MG63 (cell line): ENCODE results near the gene MAP1LC3B. TPM values are rescaled to one million over a fixed set of nuclear protein-coding genes. Genes with fewer than 3 reads are reported as not detected.

Source experiments
- DNase-seq: peaks from one replicate; pipeline ENCODE4 v3.0.0-alpha.2; 2020
- H3K27me3 ChIP-seq: fragments of 250-450 bp; sonication (Bioruptor Pico); 2 replicates; pipeline ENCODE4 v1.5.1; 2020; ENCODE audit warnings: mild to moderate bottlenecking, moderate library complexity
- H3K36me3 ChIP-seq: fragments of 250-450 bp; sonication (Bioruptor Pico); 2 replicates; pipeline ENCODE4 v1.5.1; 2020; ENCODE audit warnings: mild to moderate bottlenecking, moderate library complexity
- H3K4me3 ChIP-seq: fragments of 250-450 bp; sonication (Bioruptor Pico); 2 replicates; pipeline ENCODE4 v1.5.1; 2020; ENCODE audit warnings: mild to moderate bottlenecking, moderate library complexity
- H3K9me3 ChIP-seq: fragments of 250-450 bp; sonication (Bioruptor Pico); 2 replicates; pipeline ENCODE4 v1.5.1; 2020; ENCODE audit warnings: mild to moderate bottlenecking, moderate library complexity
- total RNA-seq: library from RNA; depleted of rRNA; stranded (reverse); fragments of >200 nt; shearing (Covaris generic); gene quantifications from 2 replicates; pipeline ENCODE4 v1.2.3, GENCODE V29; 2014; ENCODE audit warnings: low replicate concordance; rRNA removed

The MAP1LC3B gene
- 7.9 and 16.0 TPM in 2 replicates for total RNA-seq

DNA sequence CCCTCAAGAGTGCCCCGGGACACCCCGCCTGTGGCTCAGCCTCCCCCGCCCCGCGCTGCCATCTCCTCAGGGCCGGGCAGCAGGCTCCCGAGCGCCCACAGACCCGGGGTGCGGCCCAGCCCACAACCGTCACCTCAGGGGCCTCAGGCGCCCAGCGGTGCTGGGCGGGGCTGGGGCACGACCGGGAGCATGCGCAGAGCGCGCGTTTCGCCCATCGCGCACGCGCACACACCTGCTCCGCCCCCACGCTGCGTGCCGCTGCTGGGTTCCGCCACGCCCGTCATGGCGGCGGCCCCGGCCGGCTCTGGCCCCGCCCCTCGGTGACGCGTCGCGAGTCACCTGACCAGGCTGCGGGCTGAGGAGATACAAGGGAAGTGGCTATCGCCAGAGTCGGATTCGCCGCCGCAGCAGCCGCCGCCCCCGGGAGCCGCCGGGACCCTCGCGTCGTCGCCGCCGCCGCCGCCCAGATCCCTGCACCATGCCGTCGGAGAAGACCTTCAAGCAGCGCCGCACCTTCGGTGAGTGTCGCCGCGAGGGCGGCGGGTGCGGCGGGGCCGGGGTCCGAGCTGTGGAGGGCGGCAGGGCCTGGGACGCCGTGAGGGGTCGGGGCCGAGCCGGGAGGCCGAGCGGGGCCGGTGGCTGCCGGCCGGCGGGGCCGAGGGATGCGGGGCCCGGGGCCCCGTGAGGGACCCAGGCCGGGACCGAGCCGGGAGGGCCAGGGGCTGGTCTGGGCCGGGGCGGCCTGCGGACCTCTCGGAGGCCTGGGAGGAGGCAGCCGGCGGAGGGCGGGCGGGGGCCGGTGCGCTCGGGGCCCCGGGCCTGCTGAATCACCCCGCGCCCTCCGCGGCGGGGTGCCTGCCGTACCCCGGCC is at the start of gene MAP1LC3B:
MAP1LC3B (plus strand) TSS at position 387 of the 871 bp plus-strand sequence; CDS start at position 479, 92 bp downstream.
- H3K9me3 ChIP-seq = no peaks in the 10 kb centered on the region
- H3K27me3 ChIP-seq = no peaks in the 10 kb centered on the region
- peak; percentile 87 for DNase-seq
- H3K36me3 ChIP-seq = no peaks in the 10 kb centered on the region
- peak within 1 kb of the TSS; percentile 56 for H3K4me3 ChIP-seq

GRCh38 chr16:87342504-87342903 is 49.6 kb upstream of the MAP1LC3B start:
- Histone ChIP-seq H3K9me3 (no peaks in the 10 kb centered on the region), H3K36me3 (no peaks in the 10 kb centered on the region; the same call in 1 of the 2 replicates), H3K4me3 (no peak overlapping the region), H3K27me3 (no peaks in the 10 kb centered on the region)
- DNase-seq = no peak

GRCh38 chr16:87342978-87343752 is 49.0 kb upstream of the MAP1LC3B start:
- H3K4me3 ChIP-seq = no peak overlapping the region
- no peaks in the 10 kb centered on the region; the same call in 1 of the 2 replicates for H3K36me3 ChIP-seq
- H3K27me3 ChIP-seq = no peaks in the 10 kb centered on the region
- no peaks in the 10 kb centered on the region for H3K9me3 ChIP-seq
- DNase-seq = no peak

DNA sequence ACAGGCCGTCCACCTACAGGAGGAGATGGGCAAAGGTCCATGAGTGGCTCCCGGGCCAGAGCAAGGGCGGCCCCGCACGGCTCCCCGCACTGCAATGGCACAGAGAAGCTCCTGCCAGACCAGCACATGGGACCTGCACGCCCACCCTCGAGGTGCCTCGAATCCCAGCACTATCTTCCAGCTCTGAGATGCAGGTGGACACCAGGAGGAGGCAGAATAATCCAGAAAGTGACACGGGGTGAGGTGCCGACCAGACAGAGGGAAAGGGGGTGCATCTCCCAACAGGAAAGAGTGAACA is 48.4 kb upstream of the MAP1LC3B start:
- Histone ChIP-seq H3K4me3 (no peak overlapping the region), H3K9me3 (no peaks in the 10 kb centered on the region), H3K36me3 (no peaks in the 10 kb centered on the region; the same call in 1 of the 2 replicates), H3K27me3 (no peaks in the 10 kb centered on the region)
- DNase-seq = no peak

DNA sequence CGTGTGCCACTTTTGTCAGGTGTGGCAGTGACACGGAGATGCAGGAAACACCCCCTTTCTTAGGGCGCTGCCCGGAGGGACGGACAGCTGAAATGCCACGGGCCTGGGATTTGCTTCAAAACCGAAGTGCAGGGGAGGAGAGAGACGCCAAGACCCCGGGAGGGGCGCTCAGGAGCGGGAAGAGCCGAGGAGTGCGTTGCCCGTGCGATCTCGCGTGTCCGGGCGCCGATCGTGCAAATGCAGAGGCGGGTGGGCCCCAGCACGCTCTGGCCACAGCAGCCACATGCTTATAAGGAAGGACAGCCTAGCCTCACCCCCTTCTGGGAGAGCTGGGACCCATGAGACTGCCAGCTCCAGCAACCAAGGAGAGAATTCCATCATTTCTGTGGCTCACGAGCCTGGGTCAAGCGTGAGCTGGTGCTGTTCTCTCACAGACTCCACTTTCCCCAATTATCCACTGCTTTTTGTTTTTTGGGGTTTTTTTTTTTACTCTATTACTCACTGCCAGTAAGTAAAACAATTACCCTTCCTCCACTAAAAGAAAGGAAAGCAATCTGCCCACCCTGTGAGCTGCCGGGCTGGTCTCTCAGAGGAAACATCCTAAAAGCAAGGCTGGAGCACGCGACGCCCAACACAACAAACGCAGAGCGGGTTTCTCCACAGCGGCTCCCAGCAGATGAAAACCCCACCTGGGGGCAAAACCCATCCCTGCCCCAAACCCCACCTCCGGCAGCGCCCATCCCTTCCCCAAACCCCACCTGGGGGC is 47.8 kb upstream of the MAP1LC3B start:
- no peak for DNase-seq
- no peaks in the 10 kb centered on the region; the same call in 1 of the 2 replicates for H3K36me3 ChIP-seq

GRCh38 chr16:87344931-87345631 is 47.1 kb upstream of the MAP1LC3B start:
- no peaks in the 10 kb centered on the region for H3K9me3 ChIP-seq
- no peak for DNase-seq
- no peak overlapping the region for H3K4me3 ChIP-seq
- no peaks in the 10 kb centered on the region for H3K36me3 ChIP-seq
- no peaks in the 10 kb centered on the region for H3K27me3 ChIP-seq

More for the DNA sequence above, 47.8 kb upstream of the MAP1LC3B start:
- Histone ChIP-seq H3K9me3 (no peaks in the 10 kb centered on the region), H3K4me3 (no peak overlapping the region), H3K27me3 (no peaks in the 10 kb centered on the region)

DNA sequence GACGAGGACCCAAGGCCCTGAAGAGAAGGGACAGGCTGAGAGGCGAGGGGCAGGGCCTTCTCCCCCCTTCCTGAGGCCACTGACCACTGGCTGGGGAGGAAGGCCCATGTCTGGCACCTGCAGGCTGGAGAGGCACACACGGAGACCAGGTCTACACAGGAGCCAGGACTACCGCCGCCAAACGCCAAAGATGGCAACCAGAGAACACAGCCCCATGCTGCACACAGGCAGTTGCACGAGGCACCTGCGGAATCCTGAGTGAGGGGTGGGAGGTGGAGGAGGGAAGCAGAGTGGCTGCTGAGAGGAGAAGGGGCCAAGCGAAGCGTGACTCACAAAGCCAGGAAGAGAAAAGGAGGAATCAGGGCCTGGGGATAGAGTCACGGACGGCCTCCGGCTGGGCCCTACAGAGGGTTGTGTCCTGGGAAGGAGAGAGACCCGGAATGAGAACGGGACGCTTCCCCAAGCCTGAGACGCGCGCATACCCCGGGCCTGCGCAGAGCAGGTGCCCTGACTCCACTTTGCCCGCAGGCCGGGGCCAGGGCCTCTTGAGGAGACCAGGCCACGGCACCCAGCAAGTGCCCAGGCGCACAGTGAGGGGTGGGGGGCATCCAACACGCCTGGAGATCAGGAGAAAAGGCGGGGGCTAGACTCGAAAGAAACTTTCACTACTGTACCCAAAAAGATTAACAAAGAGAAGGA is 46.3 kb upstream of the MAP1LC3B start:
- no peaks in the 10 kb centered on the region for H3K27me3 ChIP-seq
- DNase-seq = no peak
- H3K36me3 ChIP-seq = no peaks in the 10 kb centered on the region
- H3K9me3 ChIP-seq = no peaks in the 10 kb centered on the region
- H3K4me3 ChIP-seq = no peak overlapping the region

- no peaks in the 10 kb centered on the region for H3K9me3 ChIP-seq
- no peak for DNase-seq
Observed at GRCh38 chr16:87346517-87347060, 45.5 kb upstream of the MAP1LC3B start.

DNA sequence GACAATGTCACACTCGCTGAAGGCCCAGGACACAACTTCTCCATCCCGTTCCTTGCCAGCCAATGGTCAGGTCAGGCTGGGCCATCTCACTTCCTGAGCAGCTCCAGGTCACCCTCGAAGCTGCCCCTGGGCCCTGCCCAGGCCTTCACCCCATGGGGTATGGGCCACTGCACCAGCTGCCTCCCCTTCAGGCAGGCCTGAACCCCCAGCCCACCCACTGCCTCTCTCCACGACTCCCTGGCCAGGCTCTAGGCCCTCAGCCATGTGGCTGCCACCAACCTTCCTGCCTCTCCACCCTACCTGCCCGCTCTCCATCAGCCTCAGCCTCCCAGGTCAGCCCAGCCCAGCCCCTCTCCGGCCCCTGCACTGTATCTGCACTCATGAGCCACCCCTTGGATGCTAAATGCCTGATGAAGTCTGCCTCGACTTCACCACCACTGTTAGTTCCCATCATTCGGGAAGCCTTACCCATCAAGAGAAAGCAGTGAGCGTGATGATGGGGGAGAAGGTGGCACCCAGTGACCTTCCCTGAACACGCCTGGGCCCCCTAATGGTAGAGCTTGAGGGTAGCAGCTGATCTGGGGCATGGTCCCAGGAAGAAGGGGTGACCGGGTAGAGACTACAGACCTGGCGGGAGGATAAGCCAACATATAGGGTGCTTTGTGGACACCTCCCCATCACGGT is 44.1 kb upstream of the MAP1LC3B start:
- Histone ChIP-seq H3K4me3 (no peak overlapping the region), H3K27me3 (no peaks in the 10 kb centered on the region), H3K36me3 (no peaks in the 10 kb centered on the region), H3K9me3 (no peaks in the 10 kb centered on the region)
- DNase-seq = no peak

More at GRCh38 chr16:87346517-87347060, 45.5 kb upstream of the MAP1LC3B start:
- no peak overlapping the region for H3K4me3 ChIP-seq
- H3K27me3 ChIP-seq = no peaks in the 10 kb centered on the region
- no peaks in the 10 kb centered on the region for H3K36me3 ChIP-seq

DNA sequence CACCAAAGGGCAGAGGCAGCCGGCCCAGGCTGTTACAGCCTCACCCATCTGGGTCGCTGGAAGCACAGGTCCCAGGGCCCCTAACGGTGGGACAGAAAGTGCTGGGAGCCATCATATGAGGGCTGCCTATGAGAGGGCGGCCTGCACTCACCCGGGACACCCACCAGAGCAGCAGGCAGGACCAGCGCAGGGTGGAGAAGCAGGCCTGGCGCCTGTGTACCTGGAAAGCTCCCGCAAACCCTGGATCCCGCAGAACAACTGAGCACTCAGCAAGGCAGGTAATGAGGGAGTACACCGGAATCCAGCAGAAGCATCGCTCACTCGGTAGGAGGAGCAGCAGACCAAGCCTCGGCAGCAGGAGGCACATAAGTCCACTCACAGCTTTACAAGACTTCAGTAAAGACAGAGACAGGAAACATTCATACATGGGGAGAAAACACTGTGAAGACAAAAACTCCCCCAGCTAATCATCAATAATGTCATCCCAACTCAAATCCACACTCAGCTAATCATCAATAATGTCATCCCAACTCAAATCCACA is 43.4 kb upstream of the MAP1LC3B start:
- no peak for DNase-seq
- no peaks in the 10 kb centered on the region for H3K9me3 ChIP-seq

DNA sequence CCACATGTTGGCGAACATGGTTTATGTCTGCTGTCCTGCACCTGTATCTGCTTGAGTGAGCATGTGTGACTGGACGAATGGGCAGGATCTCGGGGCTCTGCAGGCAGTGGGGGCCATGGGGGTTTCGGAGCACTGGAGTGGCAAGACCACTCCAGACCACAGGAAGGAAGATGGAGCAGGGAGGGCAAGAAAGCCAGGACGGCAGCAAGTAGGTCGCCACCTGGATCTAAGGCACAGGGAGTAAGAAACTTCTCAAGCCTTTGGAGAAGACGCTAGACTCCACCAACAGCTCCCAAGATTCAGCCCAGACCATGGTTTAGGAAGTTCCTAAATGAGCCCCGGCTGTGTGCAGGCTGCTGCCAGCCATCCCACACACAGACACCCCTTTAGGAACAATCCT is 42.1 kb upstream of the MAP1LC3B start:
- Histone ChIP-seq H3K9me3 (no peaks in the 10 kb centered on the region), H3K4me3 (no peak overlapping the region), H3K36me3 (no peaks in the 10 kb centered on the region)

More for the DNA sequence above, 43.4 kb upstream of the MAP1LC3B start:
- H3K36me3 ChIP-seq = no peaks in the 10 kb centered on the region
- H3K4me3 ChIP-seq = no peak overlapping the region
- no peaks in the 10 kb centered on the region for H3K27me3 ChIP-seq

DNA sequence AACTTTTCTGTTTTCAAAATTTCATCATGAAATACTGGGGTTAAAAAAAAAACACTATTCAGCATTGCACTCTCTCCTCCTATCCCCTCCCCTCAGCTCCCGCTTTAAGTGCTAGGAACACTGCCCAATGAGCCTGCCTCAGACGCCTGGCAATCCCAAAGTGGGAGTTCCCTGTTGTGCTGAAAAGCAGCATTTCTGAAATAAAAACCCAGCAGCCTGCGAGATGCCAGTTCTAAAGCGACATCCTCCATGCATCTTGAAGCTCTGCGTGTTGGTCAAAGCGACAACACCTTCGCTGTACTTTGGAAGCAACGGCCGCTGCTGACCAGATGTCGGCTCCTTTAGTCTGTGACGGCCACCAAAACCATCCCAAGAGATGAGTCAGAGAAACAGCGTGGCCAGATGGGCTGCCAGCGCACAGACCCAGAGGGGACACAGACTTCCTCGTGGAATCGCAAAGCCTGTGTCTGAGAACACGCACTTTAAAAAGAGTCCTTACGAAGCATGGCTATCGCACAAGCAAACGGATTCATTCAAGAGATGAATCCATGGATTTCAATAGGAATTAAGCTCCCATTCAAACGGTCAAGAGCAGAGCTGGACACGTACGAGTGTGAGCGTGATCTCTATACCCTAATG is 41.3 kb upstream of the MAP1LC3B start:
- no peaks in the 10 kb centered on the region for H3K27me3 ChIP-seq
- H3K4me3 ChIP-seq = no peak overlapping the region
- H3K36me3 ChIP-seq = no peaks in the 10 kb centered on the region
- no peaks in the 10 kb centered on the region for H3K9me3 ChIP-seq
- no peak for DNase-seq

More for the DNA sequence above, 42.1 kb upstream of the MAP1LC3B start:
- DNase-seq = no peak
- no peaks in the 10 kb centered on the region for H3K27me3 ChIP-seq

DNA sequence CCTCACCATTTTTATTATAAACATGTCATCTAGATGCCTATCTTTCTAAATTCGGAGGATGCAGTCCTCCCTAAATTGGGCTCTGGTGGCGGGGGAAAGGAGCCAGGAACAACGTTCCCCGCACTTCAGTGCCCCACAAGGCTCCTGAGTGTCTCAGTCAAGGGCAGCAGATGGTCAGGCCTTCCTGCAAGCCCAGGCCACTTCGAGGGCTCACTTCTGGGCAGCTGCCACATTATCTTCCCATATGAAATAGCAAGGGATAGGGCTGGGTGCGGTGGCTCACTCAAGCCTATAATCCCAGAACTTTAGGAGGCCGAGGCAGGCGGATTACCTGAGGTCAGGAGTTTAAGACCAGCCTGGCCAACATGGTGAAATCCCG is 40.8 kb upstream of the MAP1LC3B start:
- no peak for DNase-seq
- H3K4me3 ChIP-seq = no peak overlapping the region
- H3K9me3 ChIP-seq = no peaks in the 10 kb centered on the region
- H3K27me3 ChIP-seq = no peaks in the 10 kb centered on the region
- H3K36me3 ChIP-seq = no peaks in the 10 kb centered on the region

GRCh38 chr16:87352818-87353217 is 39.3 kb upstream of the MAP1LC3B start:
- Histone ChIP-seq H3K36me3 (no peaks in the 10 kb centered on the region), H3K4me3 (no peak overlapping the region), H3K9me3 (no peaks in the 10 kb centered on the region), H3K27me3 (no peaks in the 10 kb centered on the region)
- DNase-seq = no peak
